ENCODE measurements around the gene MEF2C.
A peak's percentile ranks its signal among the peaks of the same experiment; 100 is the strongest.

MEF2C gene

GRCh38 chr5:88694023-88694679 is 188.8 kb downstream of the MEF2C start:
- peaks cover 18% of the 10 kb centered on the region for H3K4me1 ChIP-seq (ENCODE audit: insufficient read depth, low read length)
- H3K9ac ChIP-seq (ENCODE audit: low read depth, low read length) = peak overlapping the region; percentile 35; the same call in 1 of the 2 replicates
- H3K36me3 ChIP-seq (ENCODE audit: insufficient read depth, low read length) = no peaks in the 10 kb centered on the region
- no peaks in the 10 kb centered on the region for H3K9me3 ChIP-seq (ENCODE audit: control insufficient read depth, insufficient read depth, low read length)

GRCh38 chr5:88693071-88693932 is 189.7 kb downstream of the MEF2C start:
- Histone ChIP-seq H3K9me3 (ENCODE audit: control insufficient read depth, insufficient read depth, low read length) (no peaks in the 10 kb centered on the region), H3K9ac (ENCODE audit: low read depth, low read length) (peak overlapping the region; percentile 35; the same call in 1 of the 2 replicates), H3K4me1 (ENCODE audit: insufficient read depth, low read length) (peaks cover 18% of the 10 kb centered on the region), H3K36me3 (ENCODE audit: insufficient read depth, low read length) (no peaks in the 10 kb centered on the region)

DNA sequence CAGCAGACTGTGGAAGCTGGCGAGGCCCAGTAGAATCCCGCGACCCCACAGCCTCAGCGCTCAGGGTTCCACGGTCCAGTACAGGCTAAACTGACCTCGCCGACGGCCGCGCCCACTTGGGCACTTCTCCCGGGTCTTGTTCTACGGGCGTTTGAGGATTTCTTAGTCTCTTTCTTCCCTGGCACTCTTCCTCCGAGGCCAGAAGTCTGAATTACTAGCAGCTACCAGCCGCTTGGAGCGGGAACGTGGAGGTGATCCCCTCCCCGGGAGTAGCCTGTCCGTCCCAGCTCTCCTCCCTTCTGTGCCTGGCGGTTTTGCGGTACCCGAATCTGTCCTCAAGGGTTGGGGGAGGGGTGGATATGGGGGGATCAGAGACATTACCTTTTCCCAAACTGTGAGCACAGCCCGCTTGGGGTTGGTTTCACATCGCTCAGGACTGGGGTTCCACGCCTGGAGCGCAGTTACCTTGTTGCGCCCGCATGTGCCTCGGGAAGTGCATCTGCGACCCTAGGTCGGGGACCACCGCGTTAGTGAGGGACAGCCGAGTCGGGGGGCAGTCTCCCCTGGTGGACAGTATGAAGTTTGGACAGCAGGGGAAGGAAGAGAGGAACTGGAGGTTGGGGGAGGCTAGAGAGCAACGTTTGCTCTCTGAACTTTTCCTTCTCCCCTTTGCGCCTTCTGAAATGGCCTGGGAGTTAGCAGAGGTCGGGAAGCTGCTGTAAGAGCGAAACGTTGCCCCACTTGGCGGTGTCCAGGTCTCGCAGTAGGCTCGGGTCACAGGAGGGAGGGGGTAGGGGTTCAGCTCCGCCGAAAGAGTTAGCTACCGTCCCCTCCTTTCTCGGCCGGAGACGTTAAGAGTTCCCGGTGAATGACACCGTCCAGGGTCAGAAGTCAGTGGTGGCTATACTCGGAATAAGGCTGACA is 190.8 kb downstream of the MEF2C start:
- Histone ChIP-seq H3K4me1 (ENCODE audit: insufficient read depth, low read length) (peaks cover 21% of the 10 kb centered on the region), H3K36me3 (ENCODE audit: insufficient read depth, low read length) (no peaks in the 10 kb centered on the region), H3K9me3 (ENCODE audit: control insufficient read depth, insufficient read depth, low read length) (no peaks in the 10 kb centered on the region), H3K9ac (ENCODE audit: low read depth, low read length) (peak overlapping the region; percentile 35; the same call in 1 of the 2 replicates)

DNA sequence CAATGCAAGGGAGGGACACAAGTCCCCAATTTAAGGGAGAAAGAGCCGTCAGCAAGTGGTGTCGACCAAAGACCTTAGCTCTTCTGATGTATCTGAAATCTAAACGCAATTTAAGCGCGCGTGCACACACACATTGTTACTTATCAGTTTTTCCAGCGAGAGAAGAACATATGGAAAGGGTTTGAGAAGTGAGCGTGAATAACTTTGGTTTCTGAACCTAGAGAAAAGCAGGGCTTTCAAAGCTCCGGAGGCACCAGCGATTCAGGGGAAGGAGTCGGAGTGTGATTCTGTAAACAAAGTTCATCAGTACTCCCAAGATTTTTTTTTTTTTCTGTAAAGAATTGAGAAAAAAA is 191.8 kb downstream of the MEF2C start:
- peaks cover 18% of the 10 kb centered on the region for H3K4me1 ChIP-seq (ENCODE audit: insufficient read depth, low read length)
- peak overlapping the region; percentile 1; the same call in 1 of the 2 replicates for H3K9ac ChIP-seq (ENCODE audit: low read depth, low read length)
- H3K9me3 ChIP-seq (ENCODE audit: control insufficient read depth, insufficient read depth, low read length) = no peaks in the 10 kb centered on the region
- H3K36me3 ChIP-seq (ENCODE audit: insufficient read depth, low read length) = no peaks in the 10 kb centered on the region

GRCh38 chr5:88690409-88691229 is 192.4 kb downstream of the MEF2C start:
- H3K9me3 ChIP-seq (ENCODE audit: control insufficient read depth, insufficient read depth, low read length) = no peaks in the 10 kb centered on the region
- peak overlapping the region; percentile 22; the same call in 1 of the 2 replicates for H3K9ac ChIP-seq (ENCODE audit: low read depth, low read length)
- H3K36me3 ChIP-seq (ENCODE audit: insufficient read depth, low read length) = no peaks in the 10 kb centered on the region
- H3K4me1 ChIP-seq (ENCODE audit: insufficient read depth, low read length) = peaks cover 17% of the 10 kb centered on the region

GRCh38 chr5:88689668-88690408 is 193.1 kb downstream of the MEF2C start:
- peak overlapping the region; percentile 11; the same call in 1 of the 2 replicates for H3K9ac ChIP-seq (ENCODE audit: low read depth, low read length)
- no peaks in the 10 kb centered on the region for H3K36me3 ChIP-seq (ENCODE audit: insufficient read depth, low read length)
- H3K9me3 ChIP-seq (ENCODE audit: control insufficient read depth, insufficient read depth, low read length) = no peaks in the 10 kb centered on the region
- peaks cover 15% of the 10 kb centered on the region for H3K4me1 ChIP-seq (ENCODE audit: insufficient read depth, low read length)

GRCh38 chr5:88688984-88689667 is 193.9 kb downstream of the MEF2C start:
- Histone ChIP-seq H3K4me1 (ENCODE audit: insufficient read depth, low read length) (peaks cover 15% of the 10 kb centered on the region), H3K9ac (ENCODE audit: low read depth, low read length) (peak overlapping the region; percentile 11; the same call in 1 of the 2 replicates), H3K9me3 (ENCODE audit: control insufficient read depth, insufficient read depth, low read length) (no peaks in the 10 kb centered on the region), H3K36me3 (ENCODE audit: insufficient read depth, low read length) (no peaks in the 10 kb centered on the region)

- Histone ChIP-seq H3K4me1 (ENCODE audit: insufficient read depth, low read length) (peaks cover 13% of the 10 kb centered on the region), H3K9ac (ENCODE audit: low read depth, low read length) (peak overlapping the region; percentile 11; the same call in 1 of the 2 replicates), H3K36me3 (ENCODE audit: insufficient read depth, low read length) (no peaks in the 10 kb centered on the region), H3K9me3 (ENCODE audit: control insufficient read depth, insufficient read depth, low read length) (no peaks in the 10 kb centered on the region)
These were observed 194.6 kb downstream of the MEF2C start for GRCh38 chr5:88688156-88688983.

DNA sequence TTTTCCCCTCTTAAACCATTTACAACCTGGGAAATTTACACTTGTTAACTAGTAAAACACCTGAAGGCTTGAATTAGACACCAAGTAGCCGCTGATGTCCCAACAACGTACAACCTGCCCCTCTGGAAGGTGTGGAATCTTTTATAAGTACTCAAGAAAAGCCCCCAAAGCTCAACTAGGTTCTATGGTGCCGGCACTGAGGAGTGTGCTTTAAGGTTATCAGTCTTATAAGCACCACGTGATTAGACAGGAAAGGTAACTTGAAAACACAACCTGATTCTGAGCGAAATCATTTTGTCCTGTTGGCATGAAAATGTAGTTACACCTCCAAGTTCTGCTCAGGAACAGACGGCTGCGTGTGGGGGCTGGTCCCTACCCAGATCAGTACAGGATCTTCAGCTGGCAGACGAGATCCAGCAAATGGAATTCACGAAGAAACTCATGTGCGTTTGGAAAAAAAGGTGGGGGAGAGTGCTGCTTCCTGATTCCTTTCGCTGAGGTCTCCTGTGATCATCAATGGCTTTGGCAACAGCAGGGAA is 195.5 kb downstream of the MEF2C start:
- Histone ChIP-seq H3K9ac (ENCODE audit: low read depth, low read length) (no peak overlapping the region), H3K36me3 (ENCODE audit: insufficient read depth, low read length) (no peaks in the 10 kb centered on the region), H3K9me3 (ENCODE audit: control insufficient read depth, insufficient read depth, low read length) (no peaks in the 10 kb centered on the region), H3K4me1 (ENCODE audit: insufficient read depth, low read length) (peaks cover 10% of the 10 kb centered on the region)

DNA sequence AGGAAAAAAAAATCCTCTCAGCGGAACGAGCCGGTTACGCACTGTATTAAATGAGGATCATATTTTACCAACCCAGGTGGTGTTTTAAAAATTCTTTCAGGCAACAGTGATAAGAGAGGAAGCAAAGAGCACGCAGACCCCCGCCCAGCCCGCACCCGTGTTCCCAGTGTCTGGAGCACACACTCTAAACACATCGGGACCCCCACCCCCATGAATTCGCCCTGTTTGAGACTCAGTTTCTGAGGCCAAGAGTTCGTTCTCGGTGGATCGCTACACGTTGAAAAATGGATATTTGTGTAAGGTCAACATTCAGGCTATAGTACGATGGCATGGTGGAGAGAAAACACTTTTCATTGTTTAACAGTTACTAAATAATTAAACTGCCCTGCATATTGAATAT is 196.3 kb downstream of the MEF2C start:
- peaks cover 10% of the 10 kb centered on the region; the same call in 1 of the 2 replicates for H3K4me1 ChIP-seq (ENCODE audit: insufficient read depth, low read length)
- no peaks in the 10 kb centered on the region for H3K9me3 ChIP-seq (ENCODE audit: control insufficient read depth, insufficient read depth, low read length)
- no peak overlapping the region for H3K9ac ChIP-seq (ENCODE audit: low read depth, low read length)
- no peaks in the 10 kb centered on the region for H3K36me3 ChIP-seq (ENCODE audit: insufficient read depth, low read length)

DNA sequence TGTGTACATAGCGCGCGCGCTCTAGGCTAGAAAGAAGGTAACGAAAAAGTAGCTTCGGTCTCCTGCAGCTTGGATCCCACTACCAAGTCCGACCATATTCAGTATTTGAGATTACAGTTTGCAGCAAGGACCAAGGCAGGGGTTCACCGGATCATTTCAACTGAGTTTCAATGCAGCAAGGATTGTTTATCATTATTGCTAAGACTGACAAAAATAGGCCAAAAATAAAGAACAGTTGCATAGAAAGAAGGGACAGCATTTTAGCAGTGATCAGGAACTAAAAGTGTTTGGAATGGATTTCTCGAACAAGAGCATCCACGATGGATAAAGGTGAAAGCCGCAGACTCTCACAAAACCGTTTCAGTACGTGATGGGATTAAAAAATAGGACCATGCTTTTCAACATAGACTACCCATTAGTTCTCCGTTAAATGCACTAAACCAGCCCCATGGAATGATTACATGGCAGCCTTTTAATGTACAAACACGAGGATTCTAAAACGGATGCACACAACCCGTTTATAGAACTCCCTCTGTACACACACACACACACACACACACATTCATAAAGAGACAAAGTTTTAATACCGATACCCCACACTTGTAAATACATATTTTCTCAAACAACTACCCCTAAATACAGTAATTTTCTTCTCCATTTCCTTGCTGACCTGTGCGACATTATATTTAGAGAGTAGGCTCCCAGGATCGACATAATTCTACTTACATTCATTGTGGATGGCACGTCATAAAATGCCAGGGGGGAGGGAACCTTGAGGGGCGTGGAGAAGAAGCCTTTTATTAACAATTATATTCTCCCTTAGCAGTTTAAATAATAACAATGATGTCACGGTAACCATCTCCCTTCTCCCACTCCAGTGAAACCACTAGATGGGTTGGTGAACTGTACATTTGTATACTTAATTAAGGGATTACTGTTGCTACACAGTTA is 197.1 kb downstream of the MEF2C start:
- Histone ChIP-seq H3K9me3 (ENCODE audit: control insufficient read depth, insufficient read depth, low read length) (no peaks in the 10 kb centered on the region), H3K4me1 (ENCODE audit: insufficient read depth, low read length) (peaks cover 10% of the 10 kb centered on the region; the same call in 1 of the 2 replicates), H3K36me3 (ENCODE audit: insufficient read depth, low read length) (no peaks in the 10 kb centered on the region), H3K9ac (ENCODE audit: low read depth, low read length) (no peak overlapping the region)
